Measurements from ENCODE around the gene ATP5PB.

Gene ATP5PB

GRCh38 chr1:111503585-111504060 is 54.4 kb downstream of the ATP5PB start, which contains the start of the genes ADORA3 and TMIGD3:
TSS of gene ADORA3 (minus strand) at chr1:111503633. CDS start at chr1:111503354, 279 bp downstream.
TSS of gene TMIGD3 (minus strand) at chr1:111503633. CDS start at chr1:111503354, 279 bp downstream.
- peaks cover 58% of the 10 kb centered on the region for H3K4me1 ChIP-seq (ENCODE audit: control insufficient read depth, insufficient read depth, low read length, poor library complexity, severe bottlenecking)
- no peaks in the 10 kb centered on the region for H3K36me3 ChIP-seq (ENCODE audit: control insufficient read depth, insufficient read depth, low read length)
- H3K9me3 ChIP-seq (ENCODE audit: control insufficient read depth, low read length), result no peaks in the 10 kb centered on the region
- DNase-seq, result no peak
- no peaks in the 10 kb centered on the region for H3K27me3 ChIP-seq (replicated peaks; ENCODE audit: control insufficient read depth, insufficient read depth, low read length, poor library complexity, severe bottlenecking)
- no peak within 1 kb of the TSS for H3K27ac ChIP-seq (ENCODE audit: insufficient read depth, low read length, poor library complexity, severe bottlenecking)
- H3K4me3 ChIP-seq (ENCODE audit: insufficient read depth, low read depth, low read length, poor library complexity, severe bottlenecking), result peak within 1 kb of the TSS; percentile 14

DNA sequence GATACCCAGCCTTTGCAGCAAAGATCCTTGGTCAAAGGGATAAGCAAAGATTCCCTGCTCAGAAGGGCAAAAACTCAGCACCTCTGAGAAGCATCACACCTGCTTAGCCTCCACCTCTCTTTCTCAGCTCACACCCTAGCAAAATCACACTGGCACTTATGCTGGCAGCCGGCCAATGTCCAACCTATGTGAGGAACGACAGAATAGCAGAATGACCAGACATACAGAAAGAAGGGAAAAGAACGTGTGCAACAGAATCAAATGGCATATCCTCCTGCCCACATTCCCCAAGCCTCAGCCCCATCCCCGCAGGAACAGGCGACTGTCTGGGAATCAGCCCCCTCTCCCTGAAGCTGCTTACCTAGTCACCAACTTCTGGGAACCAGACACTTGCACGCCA is 54.8 kb downstream of the ATP5PB start:
- Histone ChIP-seq H3K27ac (ENCODE audit: insufficient read depth, low read length, poor library complexity, severe bottlenecking) (no peak overlapping the region), H3K4me3 (ENCODE audit: insufficient read depth, low read depth, low read length, poor library complexity, severe bottlenecking) (peak overlapping the region; percentile 14), H3K4me1 (ENCODE audit: control insufficient read depth, insufficient read depth, low read length, poor library complexity, severe bottlenecking) (peaks cover 58% of the 10 kb centered on the region), H3K36me3 (ENCODE audit: control insufficient read depth, insufficient read depth, low read length) (no peaks in the 10 kb centered on the region), H3K9me3 (ENCODE audit: control insufficient read depth, low read length) (no peaks in the 10 kb centered on the region), H3K27me3 (replicated peaks; ENCODE audit: control insufficient read depth, insufficient read depth, low read length, poor library complexity, severe bottlenecking) (no peaks in the 10 kb centered on the region)
- no peak for DNase-seq

DNA sequence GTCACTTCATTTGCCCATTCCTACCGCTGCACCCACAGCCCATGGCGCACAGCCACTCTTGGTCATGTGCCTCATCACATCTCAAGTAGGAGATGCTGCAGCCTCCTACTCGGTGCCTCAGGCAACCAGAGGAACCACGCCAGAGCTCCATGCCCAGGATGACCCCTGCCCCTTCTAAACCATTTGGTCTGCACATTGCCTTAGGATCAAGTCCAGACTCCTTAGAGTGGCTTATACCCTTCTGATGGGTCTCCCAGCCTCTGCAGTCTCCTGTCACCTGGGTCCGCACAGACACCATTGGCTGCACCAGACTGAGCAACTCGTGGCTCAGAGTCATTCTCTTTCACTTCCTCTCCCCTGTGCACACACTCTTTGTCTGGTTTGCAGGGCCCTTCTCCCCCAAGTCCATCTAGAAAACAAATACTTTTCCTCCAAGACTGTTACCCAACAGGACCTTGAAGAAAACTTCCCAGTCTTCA is 56.4 kb downstream of the ATP5PB start:
- Histone ChIP-seq H3K36me3 (ENCODE audit: control insufficient read depth, insufficient read depth, low read length) (no peaks in the 10 kb centered on the region), H3K27ac (ENCODE audit: insufficient read depth, low read length, poor library complexity, severe bottlenecking) (no peak overlapping the region), H3K9me3 (ENCODE audit: control insufficient read depth, low read length) (no peaks in the 10 kb centered on the region), H3K4me1 (ENCODE audit: control insufficient read depth, insufficient read depth, low read length, poor library complexity, severe bottlenecking) (peaks cover 62% of the 10 kb centered on the region), H3K27me3 (replicated peaks; ENCODE audit: control insufficient read depth, insufficient read depth, low read length, poor library complexity, severe bottlenecking) (no peaks in the 10 kb centered on the region), H3K4me3 (ENCODE audit: insufficient read depth, low read depth, low read length, poor library complexity, severe bottlenecking) (no peak overlapping the region)
- no peak for DNase-seq

DNA sequence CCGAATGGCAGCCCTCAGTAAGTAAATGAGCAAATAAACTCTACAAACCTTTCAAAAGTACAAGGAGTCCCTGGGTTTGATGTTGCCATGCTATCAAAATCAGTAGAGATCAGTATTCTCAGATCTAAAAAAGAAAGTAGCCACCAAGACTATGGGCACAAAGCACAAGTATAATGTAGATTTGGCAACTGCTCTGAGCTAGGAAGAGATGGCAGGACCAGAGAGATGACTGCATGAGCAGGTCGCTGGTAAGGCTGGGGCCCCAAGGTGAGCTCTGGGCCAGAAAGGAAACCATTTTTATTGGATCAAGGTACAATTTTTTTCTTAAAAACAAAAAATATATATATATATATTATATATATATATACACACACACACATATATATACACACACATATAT is 57.3 kb downstream of the ATP5PB start:
- no peak overlapping the region for H3K4me3 ChIP-seq (ENCODE audit: insufficient read depth, low read depth, low read length, poor library complexity, severe bottlenecking)
- no peaks in the 10 kb centered on the region for H3K9me3 ChIP-seq (ENCODE audit: control insufficient read depth, low read length)
- no peak for DNase-seq
- H3K27me3 ChIP-seq (replicated peaks; ENCODE audit: control insufficient read depth, insufficient read depth, low read length, poor library complexity, severe bottlenecking), result no peaks in the 10 kb centered on the region
- H3K4me1 ChIP-seq (ENCODE audit: control insufficient read depth, insufficient read depth, low read length, poor library complexity, severe bottlenecking), result peaks cover 71% of the 10 kb centered on the region
- H3K36me3 ChIP-seq (ENCODE audit: control insufficient read depth, insufficient read depth, low read length), result no peaks in the 10 kb centered on the region
- H3K27ac ChIP-seq (ENCODE audit: insufficient read depth, low read length, poor library complexity, severe bottlenecking), result no peak overlapping the region

DNA sequence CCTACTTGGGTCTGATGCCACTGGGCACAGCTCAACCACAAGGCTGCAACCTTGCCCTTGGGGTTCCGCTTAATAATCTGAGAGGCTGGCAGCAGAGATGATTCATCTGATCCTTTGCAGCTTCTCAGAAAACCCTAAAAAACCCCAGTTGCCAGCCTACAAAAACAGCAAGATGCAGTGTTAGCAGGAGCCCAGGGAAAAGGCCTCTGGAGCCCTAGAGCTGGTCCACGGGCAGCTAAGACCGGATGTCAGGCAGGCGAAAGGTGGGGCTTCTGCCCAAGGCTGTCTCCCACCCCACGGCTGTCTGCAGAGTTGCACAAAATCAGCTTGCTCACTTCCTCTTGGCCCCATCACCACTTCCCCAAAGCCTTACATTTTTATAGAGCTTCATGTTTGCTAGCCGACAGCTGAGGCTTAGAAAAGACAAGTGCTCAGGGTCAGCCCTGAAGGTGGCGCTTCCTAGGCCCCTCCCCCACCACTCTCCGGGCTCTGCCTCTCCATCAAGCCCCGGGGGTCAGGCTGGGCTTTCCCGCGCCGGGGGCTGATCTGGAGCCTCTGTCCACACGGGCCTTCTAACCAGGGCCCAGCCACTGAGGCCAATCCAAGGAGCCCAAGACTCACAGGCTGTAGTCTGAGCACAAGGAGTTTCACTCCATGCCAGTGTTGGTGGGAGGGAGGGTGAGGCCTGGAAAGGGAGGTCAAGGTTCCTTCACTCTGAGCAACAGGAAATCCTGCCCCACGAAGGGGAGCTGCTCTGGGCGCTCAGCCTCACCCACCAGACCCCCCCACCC is 58.3 kb downstream of the ATP5PB start:
- DNase-seq, result peak; percentile 31 to 53 (median 42)
- H3K9me3 ChIP-seq (ENCODE audit: control insufficient read depth, low read length), result no peaks in the 10 kb centered on the region
- H3K27ac ChIP-seq (ENCODE audit: insufficient read depth, low read length, poor library complexity, severe bottlenecking), result peak overlapping the region; percentile 84
- H3K4me3 ChIP-seq (ENCODE audit: insufficient read depth, low read depth, low read length, poor library complexity, severe bottlenecking), result peak overlapping the region; percentile 43
- no peaks in the 10 kb centered on the region for H3K36me3 ChIP-seq (ENCODE audit: control insufficient read depth, insufficient read depth, low read length)
- H3K27me3 ChIP-seq (replicated peaks; ENCODE audit: control insufficient read depth, insufficient read depth, low read length, poor library complexity, severe bottlenecking), result no peaks in the 10 kb centered on the region
- peaks cover 79% of the 10 kb centered on the region for H3K4me1 ChIP-seq (ENCODE audit: control insufficient read depth, insufficient read depth, low read length, poor library complexity, severe bottlenecking)

DNA sequence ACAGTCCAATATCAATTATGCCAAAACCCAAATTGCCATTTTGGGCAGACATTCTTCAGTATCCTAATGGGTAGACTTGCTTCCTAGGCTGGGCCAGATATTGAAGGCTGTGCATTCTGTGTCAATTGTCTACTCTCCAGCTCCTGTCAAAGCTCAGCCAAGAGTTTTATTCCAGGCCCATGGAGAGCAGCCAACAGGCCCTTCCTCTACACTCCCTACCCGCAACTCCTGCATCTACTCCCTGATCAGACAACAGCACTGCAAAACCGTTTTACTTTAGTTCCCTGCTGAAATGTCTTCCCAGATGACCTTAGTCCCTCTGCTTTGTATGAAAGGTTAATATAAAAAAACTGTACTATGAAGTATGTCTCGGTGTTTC is 60.7 kb downstream of the ATP5PB start:
- Histone ChIP-seq H3K4me1 (ENCODE audit: control insufficient read depth, insufficient read depth, low read length, poor library complexity, severe bottlenecking) (peaks cover 58% of the 10 kb centered on the region), H3K27ac (ENCODE audit: insufficient read depth, low read length, poor library complexity, severe bottlenecking) (no peak overlapping the region), H3K27me3 (replicated peaks; ENCODE audit: control insufficient read depth, insufficient read depth, low read length, poor library complexity, severe bottlenecking) (no peaks in the 10 kb centered on the region), H3K9me3 (ENCODE audit: control insufficient read depth, low read length) (no peaks in the 10 kb centered on the region), H3K4me3 (ENCODE audit: insufficient read depth, low read depth, low read length, poor library complexity, severe bottlenecking) (no peak overlapping the region), H3K36me3 (ENCODE audit: control insufficient read depth, insufficient read depth, low read length) (no peaks in the 10 kb centered on the region)
- no peak for DNase-seq

DNA sequence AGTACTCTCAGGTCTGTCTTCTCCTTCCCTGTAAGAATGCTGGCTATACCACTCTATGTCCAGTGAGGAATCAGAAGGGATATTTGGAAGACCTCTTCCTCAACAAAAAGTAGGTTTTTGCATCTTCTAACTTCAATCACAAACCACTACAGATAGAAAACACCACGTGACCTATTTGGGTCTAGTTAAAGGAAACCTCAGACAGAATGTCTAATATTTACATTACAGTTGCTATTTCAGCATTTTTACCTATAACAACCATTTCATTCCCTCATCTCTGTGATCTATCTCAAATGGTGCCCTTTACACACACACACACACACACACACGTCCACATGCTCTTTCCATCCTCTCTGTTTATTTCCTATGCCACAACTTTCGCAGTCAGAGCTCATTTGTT is 62.1 kb downstream of the ATP5PB start:
- no peak overlapping the region for H3K27ac ChIP-seq (ENCODE audit: insufficient read depth, low read length, poor library complexity, severe bottlenecking)
- H3K4me1 ChIP-seq (ENCODE audit: control insufficient read depth, insufficient read depth, low read length, poor library complexity, severe bottlenecking), result peaks cover 54% of the 10 kb centered on the region
- H3K4me3 ChIP-seq (ENCODE audit: insufficient read depth, low read depth, low read length, poor library complexity, severe bottlenecking), result peak overlapping the region; percentile 8
- no peak for DNase-seq
- H3K9me3 ChIP-seq (ENCODE audit: control insufficient read depth, low read length), result no peaks in the 10 kb centered on the region
- no peaks in the 10 kb centered on the region for H3K27me3 ChIP-seq (replicated peaks; ENCODE audit: control insufficient read depth, insufficient read depth, low read length, poor library complexity, severe bottlenecking)
- no peaks in the 10 kb centered on the region for H3K36me3 ChIP-seq (ENCODE audit: control insufficient read depth, insufficient read depth, low read length)

Measured in effector memory CD4-positive, alpha-beta T cell (primary cell).